Measurements from ENCODE around the gene QDPR.

- TF ChIP-seq CTCF (IDR thresholded peaks at IDR 0.05), result no peak
- no peak for TF ChIP-seq REST (IDR thresholded peaks at IDR 0.05; ENCODE audit: insufficient read depth in 1 of 2, low read depth in 2 of 2, low read length in 1 of 2)
- no peak for TF ChIP-seq POLR2AphosphoS5 (IDR thresholded peaks at IDR 0.05; ENCODE audit: low read depth, low read length)
Measured at GRCh38 chr4:17489721-17490120, 22.2 kb downstream of the QDPR start.

All from Panc1 (cell line).